HEK293 (cell line): ENCODE results near the gene TIGAR.

Experiments
- CTCF ChIA-PET: fragments of 350-600 bp; formaldehyde crosslinking; extraction: SDS; loops from one replicate; lab custom pipeline; 2021; ENCODE audit warnings: antibody characterized with exemption; lab: Yijun Ruan, JAX
- POLR2A ChIA-PET: fragments of 300-600 bp; formaldehyde crosslinking; extraction: SDS; loops from one replicate; lab custom pipeline; 2020; ENCODE audit warnings: antibody characterized with exemption, inconsistent platforms; lab: Yijun Ruan, JAX
- H3K27ac ChIP-seq: fragments of 200-500 bp; sonication (Bioruptor generic); 2 replicates; pipeline ENCODE4 v1.5.1; 2014; ENCODE audit warnings: low read depth, low read length, control low read depth, inconsistent platforms; ENCODE audit errors: extremely low read depth
- H3K36me3 ChIP-seq, 2 experiments: fragments of 200-500 bp in 1 of 2; sonication (Bioruptor generic) in 1 of 2; 1 replicate in 1 of 2; 2 replicates in 1 of 2; pipeline ENCODE4 v1.5.1; 2014 to 2017; ENCODE audit warnings: inconsistent platforms in 2 of 2, low read length in 2 of 2; ENCODE audit not compliant: control insufficient read depth in 2 of 2, insufficient read depth in 1 of 2
- H3K4me1 ChIP-seq: fragments of 200-500 bp; sonication (Bioruptor generic); 2 replicates; pipeline ENCODE4 v1.5.1; 2014; ENCODE audit warnings: mild to moderate bottlenecking, low read length, inconsistent platforms; ENCODE audit not compliant: control insufficient read depth, insufficient read depth
- H3K4me3 ChIP-seq: 2 replicates; pipeline ENCODE4 v1.5.1; 2011; ENCODE audit warnings: low read depth, mild to moderate bottlenecking, control low read depth, low read length, moderate library complexity
- H3K9me3 ChIP-seq: fragments of 200-500 bp; sonication (Bioruptor generic); 2 replicates; pipeline ENCODE4 v1.5.1; 2014; ENCODE audit warnings: low read depth, low read length, inconsistent platforms; ENCODE audit not compliant: control insufficient read depth, insufficient read depth
- GLIS2 ChIP-seq: fragments of 450-650 bp; formaldehyde crosslinking; IDR thresholded peaks from 2 replicates; pipeline ENCODE4 v1.5.1; 2016; ENCODE audit warnings: missing biosample characterization, missing genetic modification characterization
- INSM2 ChIP-seq: fragments of 450-650 bp; formaldehyde crosslinking; IDR thresholded peaks from 2 replicates; pipeline ENCODE4 v1.5.1; 2016; ENCODE audit warnings: missing biosample characterization, missing genetic modification characterization
- KLF9 ChIP-seq: fragments of 450-650 bp; formaldehyde crosslinking; IDR thresholded peaks from 2 replicates; pipeline ENCODE4 v1.5.1; 2016; ENCODE audit warnings: missing biosample characterization, missing genetic modification characterization, low read depth
- PATZ1 ChIP-seq: fragments of 450-650 bp; formaldehyde crosslinking; IDR thresholded peaks from 2 replicates; pipeline ENCODE4 v1.5.1; 2016; ENCODE audit warnings: missing biosample characterization, missing genetic modification characterization
- REST ChIP-seq: fragments of 450-650 bp; formaldehyde crosslinking; IDR thresholded peaks from 2 replicates; pipeline ENCODE4 v1.5.1; 2016; ENCODE audit warnings: missing biosample characterization, missing genetic modification characterization
- SP3 ChIP-seq: fragments of 450-650 bp; formaldehyde crosslinking; IDR thresholded peaks from 2 replicates; pipeline ENCODE4 v1.5.1; 2016; ENCODE audit warnings: missing biosample characterization, missing genetic modification characterization
- TCF7L2 ChIP-seq: IDR thresholded peaks from 2 replicates; pipeline ENCODE4 v1.6.1; 2011; ENCODE audit warnings: low read depth, mild to moderate bottlenecking, inconsistent platforms, low read length, moderate library complexity, borderline replicate concordance
- ZFHX2 ChIP-seq: fragments of 450-650 bp; formaldehyde crosslinking; conservative IDR thresholded peaks from 2 replicates; pipeline ENCODE4 v1.5.1; 2016; ENCODE audit warnings: missing biosample characterization, missing genetic modification characterization
- ZIC2 ChIP-seq: fragments of 450-650 bp; formaldehyde crosslinking; IDR thresholded peaks from 2 replicates; pipeline ENCODE4 v1.5.1; 2016; ENCODE audit warnings: missing biosample characterization, missing genetic modification characterization
- ZNF211 ChIP-seq: fragments of 450-650 bp; formaldehyde crosslinking; IDR thresholded peaks from 2 replicates; pipeline ENCODE4 v1.5.1; 2016; ENCODE audit warnings: low read depth, missing biosample characterization, missing genetic modification characterization
- ZNF341 ChIP-seq: fragments of 450-650 bp; formaldehyde crosslinking; IDR thresholded peaks from 2 replicates; pipeline ENCODE4; 2016; ENCODE audit warnings: low read depth, missing biosample characterization, missing genetic modification characterization
- ZNF514 ChIP-seq: fragments of 450-650 bp; formaldehyde crosslinking; IDR thresholded peaks from 2 replicates; pipeline ENCODE4 v1.5.1; 2016; ENCODE audit warnings: missing biosample characterization, missing genetic modification characterization
- ZNF626 ChIP-seq: fragments of 450-650 bp; sonication (Bioruptor Pico); formaldehyde crosslinking; IDR thresholded peaks from 2 replicates; pipeline ENCODE4 v1.5.1; 2018; ENCODE audit warnings: missing biosample characterization, missing genetic modification characterization, inconsistent platforms
- ZNF639 ChIP-seq: fragments of 450-650 bp; formaldehyde crosslinking; IDR thresholded peaks from 2 replicates; pipeline ENCODE4 v1.5.1; 2016; ENCODE audit warnings: missing biosample characterization, missing genetic modification characterization
- ZNF645 ChIP-seq: fragments of 450-650 bp; formaldehyde crosslinking; IDR thresholded peaks from 2 replicates; pipeline ENCODE4; 2016; ENCODE audit warnings: missing biosample characterization, missing genetic modification characterization
- ZNF660 ChIP-seq: fragments of 450-650 bp; IDR thresholded peaks from 2 replicates; pipeline ENCODE4 v1.5.1; 2018; ENCODE audit warnings: missing biosample characterization, mild to moderate bottlenecking, missing genetic modification characterization
- ZNF701 ChIP-seq: fragments of 450-650 bp; formaldehyde crosslinking; IDR thresholded peaks from 2 replicates; pipeline ENCODE4 v1.5.1; 2016; ENCODE audit warnings: missing biosample characterization, missing genetic modification characterization
- ZNF791 ChIP-seq: fragments of 450-650 bp; formaldehyde crosslinking; IDR thresholded peaks from 2 replicates; pipeline ENCODE4 v1.5.1; 2016; ENCODE audit warnings: missing biosample characterization, missing genetic modification characterization
- ZSCAN30 ChIP-seq: fragments of 450-650 bp; IDR thresholded peaks from 2 replicates; pipeline ENCODE4 v1.5.1; 2018; ENCODE audit warnings: missing biosample characterization, mild to moderate bottlenecking, missing genetic modification characterization, moderate library complexity

Gene TIGAR

GRCh38 chr12:4302881-4303280 is 18.1 kb upstream of the TIGAR start (continued):
- no peak for TF ChIP-seq REST (tag by site-specific recombination)
- TF ChIP-seq, all 188 proteins: peak for 0

GRCh38 chr12:4303750-4304149 is 17.3 kb upstream of the TIGAR start:
- TF ChIP-seq ZNF645 (tag by site-specific recombination): no peak
- no peak for TF ChIP-seq PATZ1 (tag by site-specific recombination)
- no peak for TF ChIP-seq ZNF701 (tag by site-specific recombination)
- no peak for TF ChIP-seq ZNF514 (tag by site-specific recombination)
- TF ChIP-seq ZSCAN30: no peak
- TF ChIP-seq ZIC2: 0 out of 2 replicates have a peak, but pooled peaks have one; percentile 12
- no peak for TF ChIP-seq ZNF791 (tag by site-specific recombination)
- TF ChIP-seq ZNF639: no peak
- Histone ChIP-seq H3K4me3 (no peak overlapping the region), H3K27ac (no peak overlapping the region), H3K36me3 (peaks cover 16 to 45% of the 10 kb centered on the region in 2 experiments), H3K9me3 (no peaks in the 10 kb centered on the region), H3K4me1 (peaks cover 7% of the 10 kb centered on the region; the same call in 1 of the 2 replicates)
- ChIA-PET CTCF (interaction anchor here (0.6 kb wide), 1 partner anchor 458 kb away, joined by 3 read pairs; no protein-coding TSS in a partner anchor), POLR2A (interaction anchor here (0.5 kb wide), 1 partner anchor 9 kb away, joined by 5 read pairs; no protein-coding TSS in a partner anchor)

GRCh38 chr12:4307593-4308333 is 13.2 kb upstream of the TIGAR start:
- ChIA-PET CTCF (interaction anchor here (0.6 to 3.6 kb wide), 17 partner anchors 16 to 600 kb away, joined by 3 to 26 read pairs (median 3); no protein-coding TSS in a partner anchor), POLR2A (interaction anchor here (0.7 kb wide), 1 partner anchor 10 kb away, joined by 3 read pairs; no protein-coding TSS in a partner anchor)
- 0 out of 2 replicates have a peak overlapping the region, but pooled peaks have one; percentile 41 for H3K27ac ChIP-seq
- H3K9me3 ChIP-seq: no peaks in the 10 kb centered on the region
- peaks cover 0 to 12% of the 10 kb centered on the region in 2 experiments; a peak in 2 of 3 replicates for H3K36me3 ChIP-seq
- peaks cover 7% of the 10 kb centered on the region; the same call in 1 of the 2 replicates for H3K4me1 ChIP-seq
- peak overlapping the region; percentile 15 for H3K4me3 ChIP-seq
- TF ChIP-seq ZNF626 (tag by site-specific recombination): no peak
- no peak for TF ChIP-seq TCF7L2
- TF ChIP-seq ZIC2: peak; percentile 69
- no peak for TF ChIP-seq SP3
- TF ChIP-seq ZNF211 (tag by site-specific recombination): no peak
- TF ChIP-seq ZNF341 (tag by site-specific recombination): peak; percentile 64
- TF ChIP-seq KLF9 (tag by site-specific recombination): no peak
- TF ChIP-seq ZNF645 (tag by site-specific recombination): no peak
- peak; percentile 55 for TF ChIP-seq ZNF660
- TF ChIP-seq GLIS2: peak; percentile 66
- no peak for TF ChIP-seq INSM2
- TF ChIP-seq ZFHX2: peak; percentile 51; the same call in 1 of the 2 replicates
